NCI-H187 (cell line): ENCODE results near the gene RHOBTB3.

Source experiments
- DNase-seq, 2 experiments: peaks; one replicate each; lab custom pipeline; 2025; lab: John Stamatoyannopoulos, UW

RHOBTB3 gene

GRCh38 chr5:95841914-95842812 is 111.0 kb downstream of the RHOBTB3 start:
- no peak for DNase-seq

- DNase-seq, result no peak
Observed at GRCh38 chr5:95842854-95843544, 111.9 kb downstream of the RHOBTB3 start.

GRCh38 chr5:95843733-95844223 is 112.6 kb downstream of the RHOBTB3 start:
- DNase-seq, result no peak

GRCh38 chr5:95845391-95845790 is 114.3 kb downstream of the RHOBTB3 start:
- DNase-seq, result no peak
